GM21576 (cell line): ENCODE results near the gene ERI3.

Source experiments
- ATAC-seq: cut with Tn5 transposase; IDR thresholded peaks from one replicate; pipeline ENCODE4 v1.9.1; 2021; ENCODE audit warnings: mild to moderate bottlenecking, moderate library complexity; ENCODE audit not compliant: unreplicated experiment

ERI3 gene

DNA sequence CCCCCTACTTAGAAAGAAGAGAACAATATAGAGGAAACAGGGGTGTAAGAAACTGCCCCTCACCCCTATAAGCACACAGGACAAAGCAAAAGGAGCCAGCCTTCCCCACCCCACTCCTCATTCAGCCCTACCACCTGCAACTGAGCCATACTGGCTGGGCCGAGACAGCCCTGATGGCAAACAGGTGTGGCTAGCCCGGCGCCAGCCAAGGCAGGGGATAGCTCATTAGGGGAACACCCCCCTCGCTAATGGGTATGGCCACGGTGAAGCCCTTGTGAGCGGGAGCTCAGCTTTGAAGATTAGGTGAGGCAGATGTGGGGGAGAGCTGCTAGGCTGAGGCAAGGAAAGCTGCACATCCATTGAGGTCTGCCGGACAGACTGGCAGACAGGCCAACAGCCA, 65.5 kb downstream of the ERI3 start:
- no peak for ATAC-seq

DNA sequence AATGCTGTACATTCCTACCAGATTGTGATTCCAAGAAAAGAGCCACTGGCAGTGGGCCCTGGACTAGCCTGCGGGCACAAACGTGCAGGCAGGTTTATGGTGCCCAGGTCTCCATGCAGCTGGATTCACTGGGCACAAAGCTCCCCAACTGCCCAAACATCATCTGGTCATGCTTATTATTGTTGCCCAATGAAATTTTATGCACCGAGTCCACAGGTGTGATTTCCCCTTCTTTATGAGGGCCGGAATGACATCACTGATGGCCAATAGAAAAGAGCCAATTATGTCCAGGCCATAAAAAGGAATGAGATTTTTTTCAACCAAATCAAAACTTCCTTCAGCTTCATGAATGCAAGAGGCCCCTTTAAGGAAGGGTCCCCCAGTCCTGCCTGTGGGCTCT, 66.2 kb downstream of the ERI3 start:
- no peak for ATAC-seq

DNA sequence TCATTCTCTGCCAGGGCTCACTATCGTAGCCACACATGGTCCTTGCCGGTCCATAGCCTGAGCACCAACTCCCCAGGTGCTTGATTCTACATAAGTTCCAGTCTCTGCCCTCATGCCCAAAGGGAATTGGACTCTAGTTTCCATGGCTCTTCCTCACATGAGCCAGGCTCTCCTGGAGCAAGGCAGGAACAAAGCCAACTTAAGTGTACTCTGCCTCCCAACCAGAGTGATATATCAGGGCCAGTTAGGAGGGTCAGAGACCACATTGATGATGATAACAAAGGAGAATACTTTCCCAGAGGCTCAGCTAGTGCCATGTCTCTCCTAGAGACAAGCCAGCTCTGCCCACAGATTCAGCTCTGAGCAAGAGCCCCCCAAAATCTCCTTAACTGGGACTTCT, 70.9 kb downstream of the ERI3 start:
- ATAC-seq, result no peak

DNA sequence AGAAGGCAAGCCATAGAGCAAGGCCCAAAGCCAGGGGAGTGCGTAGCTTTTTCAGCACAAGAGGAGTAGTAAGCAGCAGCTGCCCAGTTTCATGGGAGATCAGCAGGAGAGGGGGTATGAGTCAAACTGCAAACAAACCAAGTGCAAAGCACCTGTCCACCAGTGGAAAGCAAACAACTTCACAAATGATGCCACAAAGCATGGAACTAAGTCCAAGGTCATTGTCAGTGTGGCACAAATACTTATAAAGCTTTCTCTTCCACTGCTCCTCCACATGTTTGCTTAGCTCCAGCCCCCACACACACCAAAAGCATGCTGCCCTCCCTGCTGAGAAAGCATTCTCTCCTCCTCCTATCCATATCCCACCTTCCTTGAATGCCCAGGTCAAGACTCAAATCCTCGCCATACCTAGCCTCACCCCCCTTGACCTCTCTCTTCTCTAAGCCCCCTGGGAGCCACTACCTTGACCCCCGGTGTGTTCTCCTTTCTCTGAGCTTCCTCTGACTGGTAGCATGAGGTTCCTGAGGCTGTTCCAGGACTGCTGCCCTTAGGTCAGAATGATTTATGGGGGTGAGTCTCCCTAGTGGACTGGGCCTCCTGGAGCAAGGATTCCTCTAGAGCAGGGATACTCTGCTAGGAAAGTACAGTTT, 71.4 kb downstream of the ERI3 start:
- ATAC-seq, result no peak

DNA sequence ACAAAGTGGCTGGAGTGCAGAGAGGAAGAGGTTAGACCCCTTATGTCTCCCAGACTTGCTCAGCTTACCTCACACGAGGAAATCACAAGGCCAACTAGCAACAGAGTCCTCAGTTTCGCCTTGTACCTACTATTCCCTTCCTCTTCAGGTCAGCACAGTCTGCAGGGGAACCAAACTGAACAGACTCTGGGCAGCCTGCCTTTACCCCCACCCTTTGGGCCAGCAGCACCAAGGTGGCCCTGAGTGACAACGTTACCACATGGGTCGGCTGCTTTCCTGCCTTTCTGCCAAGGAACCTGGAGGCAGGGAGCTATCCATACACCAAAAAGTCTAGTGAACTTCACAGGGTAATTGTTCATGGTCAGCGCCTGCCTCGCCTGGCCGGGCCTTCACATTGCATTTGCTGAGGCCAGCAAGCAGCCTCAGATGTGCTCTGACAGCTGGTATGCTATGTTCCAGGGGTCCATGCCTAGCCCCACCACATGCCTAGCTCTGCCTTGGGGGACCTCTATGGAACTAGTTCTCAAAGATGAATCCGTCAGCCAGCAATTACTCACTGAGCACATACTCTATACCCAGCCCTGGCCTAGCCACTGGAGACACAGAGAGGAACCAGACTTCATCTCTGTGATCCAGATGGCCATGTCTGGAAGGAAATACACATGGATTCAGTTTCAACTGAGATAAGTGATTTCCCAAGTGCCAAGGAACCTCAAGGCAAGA, 72.2 kb downstream of the ERI3 start:
- ATAC-seq, result no peak

DNA sequence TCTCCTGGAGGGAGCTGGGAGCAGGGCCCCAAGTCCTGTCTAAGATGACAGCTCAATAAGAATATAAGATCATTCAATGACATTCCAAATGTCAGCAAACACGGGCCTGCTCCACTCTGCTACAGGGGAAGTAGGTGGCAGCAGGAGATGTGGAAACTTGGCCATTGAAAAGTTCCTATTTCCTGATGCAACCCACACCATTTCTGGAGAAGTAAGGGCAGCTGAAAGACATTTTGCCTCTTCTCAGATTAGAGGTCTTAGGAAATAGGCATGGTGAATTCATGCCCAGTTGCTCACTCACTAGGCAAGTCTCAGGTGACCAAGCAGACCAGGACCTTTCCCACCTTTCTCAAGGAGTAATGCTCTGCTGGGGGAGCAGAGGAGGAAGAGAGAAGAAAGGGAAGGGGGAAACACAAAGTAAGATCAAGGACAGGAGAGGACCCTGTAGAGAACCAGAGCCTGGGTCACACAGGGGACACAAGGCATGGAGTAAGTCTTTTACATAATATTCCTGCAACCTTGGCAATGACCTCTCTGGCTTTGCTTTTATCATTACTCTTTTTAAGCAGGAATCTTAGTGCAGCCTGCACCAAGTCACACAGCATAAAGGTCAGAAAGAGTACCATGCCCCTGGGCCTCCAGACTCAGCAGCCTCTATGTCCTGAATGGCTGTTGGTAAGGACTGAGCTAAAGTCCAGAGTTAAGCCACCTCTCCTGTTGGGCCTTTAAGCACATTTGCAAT, 72.9 kb downstream of the ERI3 start:
- no peak for ATAC-seq

DNA sequence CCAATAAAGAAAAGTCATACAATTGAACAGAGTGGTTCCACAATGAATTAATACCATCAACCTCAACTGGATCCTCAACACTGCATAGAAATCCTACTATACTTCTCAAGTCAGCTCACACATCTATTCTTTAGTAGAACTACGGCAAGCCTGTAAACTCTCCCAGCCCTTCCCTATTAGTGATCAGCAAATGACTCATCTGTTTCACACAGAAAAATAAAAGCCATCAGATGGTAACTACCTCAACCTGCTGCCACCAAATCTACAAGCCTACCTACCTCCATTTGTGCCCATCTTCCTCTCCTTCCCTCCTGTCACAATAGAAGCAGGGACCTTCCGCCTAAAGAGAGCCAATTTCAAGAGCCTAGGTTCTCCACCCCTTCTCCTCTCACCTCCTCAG, 78.2 kb downstream of the ERI3 start:
- ATAC-seq, result no peak

DNA sequence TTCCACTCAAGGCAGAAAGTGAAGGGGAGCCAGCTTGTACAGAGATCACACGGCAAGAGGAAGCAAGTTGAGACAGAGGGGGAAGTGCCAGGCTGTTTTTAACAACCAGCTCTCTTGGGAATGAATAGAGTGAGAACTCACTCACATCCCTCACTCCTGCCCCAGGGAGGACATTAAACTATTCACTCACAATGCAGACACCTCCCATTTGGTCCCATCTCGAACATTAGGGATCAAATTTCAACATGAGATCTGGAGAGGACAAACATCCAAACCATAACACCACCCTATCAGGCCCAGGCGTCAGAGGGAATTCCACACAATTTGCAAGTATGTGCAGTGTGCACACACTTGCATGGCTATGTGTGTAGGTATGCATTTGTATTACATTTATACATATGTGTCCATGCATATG, 79.1 kb downstream of the ERI3 start:
- ATAC-seq, result no peak

DNA sequence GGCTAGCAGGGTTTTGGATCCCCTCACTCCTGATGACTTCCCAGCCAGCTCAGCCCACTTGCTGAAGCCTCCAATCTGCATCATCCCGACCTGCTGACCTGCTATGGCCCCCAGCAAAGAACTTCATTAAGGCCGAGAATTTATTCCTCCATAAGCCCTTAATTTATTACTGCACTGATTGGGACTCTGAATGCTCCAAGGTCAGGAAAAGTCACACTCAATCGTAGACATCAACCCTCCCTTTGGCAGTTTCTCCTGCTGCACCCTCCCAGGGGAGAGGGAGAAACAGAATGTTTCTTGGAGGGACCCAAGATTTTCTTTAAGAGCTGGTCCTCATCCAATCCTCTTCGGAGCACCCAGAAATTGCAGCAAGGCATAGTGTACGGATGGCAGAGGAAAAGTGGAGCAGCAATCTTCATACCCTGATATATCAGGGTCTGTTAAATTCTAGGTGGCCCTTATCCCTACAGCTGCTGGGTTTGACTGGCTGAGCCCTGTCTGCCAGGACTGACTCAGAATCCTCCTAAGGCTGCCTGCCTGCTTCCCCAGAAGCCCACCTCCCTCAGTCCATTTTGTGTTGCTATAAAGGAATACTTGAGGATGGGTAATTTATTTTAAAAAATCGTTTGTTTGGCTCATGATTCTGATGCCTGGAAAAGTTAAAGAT, 79.6 kb downstream of the ERI3 start:
- ATAC-seq, result no peak

DNA sequence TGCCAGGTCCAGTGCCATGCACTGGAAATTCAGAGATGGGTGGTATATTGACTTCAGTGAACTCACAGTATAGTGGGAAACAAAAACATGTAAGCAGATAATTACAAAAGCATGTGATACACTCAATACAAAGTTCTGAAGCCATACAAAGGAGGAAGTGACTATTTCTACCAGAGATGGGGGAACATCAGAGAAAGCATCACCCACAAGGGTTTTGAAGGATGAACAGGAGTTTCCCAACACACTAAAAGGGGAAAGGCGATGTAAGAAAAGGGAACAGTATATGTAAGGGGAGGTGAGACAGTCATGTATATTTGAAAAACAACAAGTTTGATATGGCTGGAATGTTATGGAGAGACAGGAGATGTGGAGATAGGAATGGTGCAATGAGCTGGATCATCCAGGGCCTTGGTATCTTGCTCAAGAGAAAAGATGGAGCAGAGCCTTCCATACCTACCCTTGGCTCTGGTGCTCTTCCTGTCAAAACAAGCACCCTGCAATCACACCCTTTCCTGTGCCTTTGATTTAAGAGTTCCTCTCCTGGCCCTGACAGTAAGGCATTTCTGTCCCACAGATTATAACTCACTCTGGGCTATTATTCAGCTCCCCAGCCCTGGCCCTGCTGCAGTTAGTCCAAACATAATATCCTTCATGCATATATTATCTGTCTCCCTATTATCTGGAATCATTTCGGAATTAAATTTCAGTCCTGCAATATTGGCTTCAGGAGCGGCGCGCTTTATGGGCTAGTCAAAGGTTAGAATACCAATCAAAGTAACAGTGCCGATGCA, 81.3 kb downstream of the ERI3 start:
- no peak for ATAC-seq

DNA sequence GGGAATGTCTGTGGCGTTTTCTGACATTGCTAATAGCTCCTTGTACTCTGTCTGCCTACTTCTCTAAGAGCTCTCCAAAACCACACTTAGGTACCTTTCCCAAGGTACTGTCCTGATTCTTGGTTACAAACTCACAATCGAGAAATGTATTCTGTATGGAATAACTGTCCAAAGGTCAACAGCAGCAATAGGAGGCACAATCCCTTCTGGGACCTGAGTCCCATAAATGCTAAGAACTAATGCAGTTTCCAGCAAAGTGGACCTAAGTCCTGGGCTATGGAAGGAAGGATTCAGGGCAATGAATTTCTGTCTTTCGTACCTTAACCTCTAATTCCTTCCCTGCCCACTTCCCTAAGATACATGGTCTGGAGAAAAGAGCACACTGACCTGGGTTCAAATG, 82.1 kb downstream of the ERI3 start:
- ATAC-seq, result no peak

DNA sequence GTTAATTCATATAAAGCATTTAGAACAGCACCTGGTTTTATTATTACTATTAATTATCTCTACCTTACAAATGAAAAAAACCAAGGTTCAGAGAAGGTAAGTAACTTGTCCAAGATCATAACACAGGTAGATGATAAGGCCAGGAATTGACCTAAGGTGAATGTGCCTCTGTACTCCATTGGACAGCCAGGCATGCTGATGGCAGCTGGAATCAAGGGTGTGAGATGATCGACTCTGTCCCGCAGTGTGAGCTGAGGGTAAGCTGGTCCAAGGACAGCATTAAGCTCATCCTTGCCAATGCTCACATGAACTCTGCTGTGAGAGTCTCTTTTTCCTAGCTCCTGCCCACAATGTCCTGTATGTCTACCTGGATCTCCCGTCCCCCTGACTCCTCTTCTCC, 83.4 kb downstream of the ERI3 start:
- ATAC-seq, result no peak

DNA sequence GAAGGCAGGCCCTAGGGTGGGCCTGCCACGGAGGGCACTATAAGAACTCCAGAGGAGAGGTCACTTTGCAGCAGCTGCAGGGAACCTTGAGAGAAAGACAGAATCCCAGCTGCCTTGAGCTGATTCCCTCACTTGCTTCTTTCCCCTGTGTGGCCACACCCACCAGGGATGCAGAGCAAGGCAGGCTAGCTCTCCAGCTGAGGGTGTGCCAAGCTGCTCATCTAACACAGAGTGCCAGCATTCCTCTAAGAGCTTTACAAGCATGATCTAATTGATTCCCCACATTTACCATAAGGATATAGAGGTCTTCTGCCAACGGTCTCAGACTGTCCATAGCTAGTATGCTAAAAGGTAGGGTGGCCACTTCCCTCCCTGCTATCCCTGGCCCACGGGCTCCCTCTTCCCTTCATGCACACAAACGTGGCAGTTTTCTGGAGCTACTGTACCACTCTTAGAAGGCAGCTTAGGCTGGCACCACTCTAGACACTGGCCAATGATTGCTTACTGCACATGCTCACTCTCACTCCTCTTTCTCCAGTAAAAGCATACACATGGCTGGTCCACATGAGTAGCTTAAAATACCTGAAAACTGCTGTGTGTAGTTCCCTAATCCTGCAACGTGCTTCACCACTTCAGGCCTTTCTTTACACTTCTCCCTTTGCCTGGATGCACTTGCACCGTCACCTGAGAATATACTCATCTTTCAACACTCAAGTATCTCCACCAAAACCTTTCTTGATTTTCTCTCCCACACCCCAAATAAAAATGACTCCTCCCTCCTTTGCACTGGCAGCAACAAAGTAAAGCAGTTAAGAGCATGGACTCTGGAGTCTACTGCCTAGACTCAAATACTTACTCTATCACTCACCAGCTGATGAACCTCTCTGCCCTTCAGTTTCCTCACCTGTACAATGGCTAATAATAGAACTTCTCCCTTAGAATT, 84.1 kb downstream of the ERI3 start:
- ATAC-seq, result no peak

DNA sequence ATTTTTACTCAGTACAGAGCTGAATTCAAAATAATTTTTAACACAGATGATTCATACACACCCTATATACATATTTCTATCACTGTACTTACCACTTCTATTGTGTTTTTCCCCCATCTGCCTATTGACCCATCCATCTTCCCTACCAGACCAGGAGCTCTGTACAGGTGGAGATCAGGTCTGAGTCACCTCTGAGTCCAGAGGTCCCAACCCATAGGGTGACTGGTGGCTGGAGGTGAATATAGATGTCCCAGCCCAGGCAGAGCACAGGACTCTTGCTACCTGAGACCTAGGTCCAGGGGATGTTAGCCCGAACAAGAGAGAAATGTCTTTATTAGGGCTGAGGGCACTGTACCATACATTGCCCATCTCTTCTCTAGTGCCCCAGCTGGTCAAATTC, 87.0 kb downstream of the ERI3 start:
- ATAC-seq, result no peak

DNA sequence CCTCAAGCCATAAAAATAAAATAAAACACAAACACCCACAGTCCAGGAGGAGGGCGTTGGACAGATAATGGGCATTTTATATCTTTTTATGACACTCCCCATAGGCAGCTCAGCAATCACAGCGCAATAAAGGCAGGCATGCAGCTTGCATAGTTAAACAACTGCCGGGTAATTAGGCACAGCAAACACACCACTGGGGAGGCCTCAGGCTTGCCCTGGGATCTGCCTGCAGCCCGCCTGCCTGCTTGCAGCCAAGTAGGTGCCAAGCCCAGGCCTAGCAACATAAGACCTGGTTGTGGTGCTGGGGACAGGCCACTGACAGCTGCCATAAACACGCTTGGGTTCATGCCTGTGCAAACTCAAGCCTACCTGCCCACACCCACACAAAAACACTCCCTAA, 87.6 kb downstream of the ERI3 start:
- no peak for ATAC-seq

DNA sequence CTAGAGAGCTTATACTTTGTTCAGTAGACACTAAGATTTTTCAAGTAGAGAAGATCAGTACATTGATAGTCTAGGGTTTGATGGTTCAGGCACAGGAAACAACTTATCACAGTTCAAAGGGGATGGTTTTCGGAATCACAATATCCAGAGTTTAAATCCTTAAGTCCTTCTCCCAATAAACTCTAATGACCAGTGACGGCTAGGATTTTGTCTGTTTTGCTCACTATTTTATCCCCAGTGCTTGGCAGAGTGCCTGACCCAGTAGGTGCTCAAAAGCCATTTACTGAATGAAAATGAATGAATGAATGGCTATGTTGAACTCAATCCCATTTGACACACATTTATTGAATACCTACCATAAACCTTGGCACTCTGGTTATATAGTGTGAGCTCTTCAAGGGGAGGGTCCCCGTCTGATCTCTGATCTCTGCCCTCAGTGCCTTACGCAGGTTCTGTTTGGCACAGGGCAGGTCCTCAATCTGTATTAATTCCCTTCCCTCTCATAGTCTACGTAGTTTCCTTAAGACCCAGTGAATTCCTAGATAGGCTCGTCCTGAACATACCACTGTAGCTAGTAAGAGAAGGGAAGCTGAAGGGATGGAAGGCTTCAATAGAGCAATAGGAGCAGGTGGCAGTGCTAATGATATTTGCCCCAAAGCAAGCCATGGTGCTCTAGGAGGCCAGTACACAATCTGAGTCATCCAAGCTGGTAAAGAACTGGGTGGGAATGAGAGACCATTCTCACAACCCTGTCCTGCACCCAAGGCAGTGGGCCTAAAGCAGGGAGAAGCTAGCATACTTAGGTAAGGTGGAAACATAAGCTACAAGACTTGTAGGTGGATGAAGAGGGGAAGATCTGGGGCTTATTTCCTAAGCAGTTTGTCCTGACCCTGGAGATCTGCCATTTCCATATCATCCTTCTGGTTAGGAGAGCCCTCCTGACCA, 88.4 kb downstream of the ERI3 start:
- no peak for ATAC-seq

DNA sequence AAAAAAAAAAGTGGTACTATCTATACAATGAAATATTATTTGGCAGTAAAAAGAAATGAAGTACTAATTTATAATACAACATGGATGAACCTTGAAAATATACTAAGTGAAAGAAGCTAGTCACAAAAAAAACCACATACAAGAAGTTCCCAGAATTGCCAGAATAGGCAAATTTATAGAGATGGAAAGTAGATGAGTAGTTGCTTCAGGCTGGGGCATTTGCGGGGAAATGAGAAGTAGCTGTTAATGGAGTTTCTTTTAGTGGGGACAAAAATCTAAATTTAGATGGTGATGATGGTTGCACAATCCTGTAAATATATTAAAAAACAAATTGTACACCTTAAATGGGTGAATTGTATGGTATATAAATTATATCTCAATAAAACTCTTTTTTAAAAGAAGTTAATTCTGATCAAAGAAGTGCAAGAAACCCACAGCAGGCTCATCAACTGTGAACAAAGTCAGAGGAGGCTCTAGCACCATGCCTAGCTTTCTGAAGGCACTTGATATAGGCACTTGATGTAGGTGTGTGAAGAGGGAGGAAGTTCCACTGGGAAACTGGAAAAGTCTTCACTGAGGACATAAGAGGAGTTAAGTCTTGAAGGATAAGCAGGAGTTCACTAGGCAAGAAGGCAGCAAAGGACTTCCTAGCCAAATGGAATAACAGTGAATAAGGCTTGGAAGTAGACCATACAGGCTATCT, 89.2 kb downstream of the ERI3 start:
- no peak for ATAC-seq

DNA sequence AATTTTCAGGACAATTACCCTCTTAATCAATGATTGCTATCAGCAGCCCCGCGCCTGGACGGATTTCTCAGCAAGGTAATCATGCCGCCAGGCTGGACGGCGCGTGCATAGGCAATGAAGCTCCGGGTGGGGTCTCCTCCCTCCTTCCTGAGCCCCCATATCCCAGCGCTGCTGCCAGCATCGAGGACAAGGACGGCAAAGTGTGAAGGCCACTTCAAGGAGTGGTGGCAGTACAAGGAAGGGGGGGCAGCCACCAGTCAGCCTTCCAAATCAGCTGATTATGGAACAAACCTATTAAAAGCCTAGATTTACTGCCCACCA, 90.6 kb downstream of the ERI3 start:
- ATAC-seq, result no peak
